Parathyroid adenoma (tissue), 2 donors: ENCODE data around the gene COL4A1.
A peak's percentile ranks its signal among the peaks of the same experiment; 100 is the strongest.

Experiments
- H2AFZ ChIP-seq: fragments of 300-600 bp; sonication (generic); one replicate; pipeline ENCODE4 v1.7.0; 2017; ENCODE audit warnings: antibody characterized with exemption, mild to moderate bottlenecking
- H3K27ac ChIP-seq: fragments of 300-600 bp; sonication (generic); one replicate; pipeline ENCODE4 v1.7.0; 2017
- H3K27me3 ChIP-seq: fragments of 300-600 bp; sonication (generic); one replicate; pipeline ENCODE4 v1.7.0; 2017; ENCODE audit warnings: low read length; ENCODE audit not compliant: control insufficient read depth, insufficient read depth
- H3K36me3 ChIP-seq: fragments of 300-600 bp; sonication (generic); one replicate; pipeline ENCODE4 v1.7.0; 2017; ENCODE audit warnings: low read length; ENCODE audit not compliant: control insufficient read depth, insufficient read depth
- H3K4me1 ChIP-seq: fragments of 300-600 bp; sonication (generic); one replicate; pipeline ENCODE4 v1.7.0; 2017; ENCODE audit warnings: control low read depth
- H3K4me2 ChIP-seq: fragments of 300-600 bp; sonication (generic); one replicate; pipeline ENCODE4 v1.7.0; 2017; ENCODE audit warnings: low read length
- H3K4me3 ChIP-seq: fragments of 300-600 bp; sonication (generic); one replicate; pipeline ENCODE4 v1.7.0; 2017; ENCODE audit warnings: low read depth, low read length
- H3K79me2 ChIP-seq: fragments of 300-600 bp; sonication (generic); one replicate; pipeline ENCODE4 v1.7.0; 2017; ENCODE audit warnings: control low read depth
- H3K9ac ChIP-seq: fragments of 300-600 bp; sonication (generic); one replicate; pipeline ENCODE4 v1.7.0; 2017; ENCODE audit warnings: mild to moderate bottlenecking
- H3K9me3 ChIP-seq: fragments of 300-600 bp; sonication (generic); one replicate; pipeline ENCODE4 v1.7.0; 2017; ENCODE audit warnings: low read length; ENCODE audit not compliant: control insufficient read depth
- TF ChIP-seq, protein P1 (sequence below): fragments of 300-600 bp; sonication (generic); IDR thresholded peaks from one replicate; pipeline ENCODE4 v1.7.0; 2017; ENCODE audit warnings: antibody characterized with exemption, mild to moderate bottlenecking
- donor health status: primary hyperparathyroidism.

COL4A1 gene

DNA sequence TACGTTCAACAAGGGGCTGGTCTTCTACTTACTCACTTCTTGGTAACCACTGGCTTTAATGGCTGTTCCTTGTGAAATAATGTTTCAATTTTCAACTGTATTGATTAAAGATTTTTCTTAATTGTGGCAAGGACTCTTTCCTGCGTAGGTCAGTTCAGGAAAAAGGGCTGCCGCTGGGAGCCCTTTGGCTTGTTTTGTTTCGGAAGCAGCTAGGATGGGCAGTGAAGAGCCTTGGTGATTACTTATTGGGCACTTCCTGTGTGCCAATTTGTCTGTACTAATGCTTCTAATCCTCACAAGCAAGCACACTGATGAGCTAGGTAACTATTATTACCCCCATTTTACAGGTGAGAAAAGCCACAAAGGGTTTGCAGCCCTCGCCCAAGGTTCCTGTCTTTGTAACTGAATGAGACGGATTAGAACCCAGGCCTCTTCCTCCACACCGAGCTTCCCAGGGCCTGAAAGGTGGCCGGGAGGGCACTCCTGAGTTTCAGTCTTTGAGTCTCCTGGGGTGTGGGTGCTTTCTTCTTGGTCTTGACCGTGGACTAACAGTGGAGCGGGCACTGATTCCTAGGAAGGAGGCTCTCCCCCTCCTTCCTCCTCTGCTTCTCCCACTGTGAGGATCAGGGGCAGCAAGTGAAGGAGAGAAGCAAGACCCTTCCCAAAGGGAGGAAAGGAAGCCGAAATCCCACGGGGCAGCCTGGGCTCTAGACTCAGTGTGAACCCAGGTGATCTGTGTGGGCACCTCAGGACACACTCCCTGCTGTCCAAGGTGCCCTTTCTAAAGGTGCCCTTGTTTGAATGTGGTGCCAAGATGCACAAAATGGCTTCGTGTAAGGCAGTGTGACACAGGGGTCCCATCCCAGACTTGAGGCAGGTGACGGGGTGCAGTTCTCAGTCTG, 3.8 kb upstream of the COL4A1 start:
- H3K27me3 ChIP-seq: peaks cover 2% of the 10 kb centered on the region
- no peak overlapping the region for H3K4me2 ChIP-seq
- H3K9me3 ChIP-seq: no peaks in the 10 kb centered on the region
- H3K27ac ChIP-seq: peak overlapping the region; percentile 24
- no peaks in the 10 kb centered on the region for H3K4me1 ChIP-seq
- H2AFZ ChIP-seq: no peak overlapping the region
- no peaks in the 10 kb centered on the region for H3K79me2 ChIP-seq
- H3K9ac ChIP-seq: no peak overlapping the region
- no peaks in the 10 kb centered on the region for H3K36me3 ChIP-seq
- no peak overlapping the region for H3K4me3 ChIP-seq
- TF ChIP-seq, protein P1, sequence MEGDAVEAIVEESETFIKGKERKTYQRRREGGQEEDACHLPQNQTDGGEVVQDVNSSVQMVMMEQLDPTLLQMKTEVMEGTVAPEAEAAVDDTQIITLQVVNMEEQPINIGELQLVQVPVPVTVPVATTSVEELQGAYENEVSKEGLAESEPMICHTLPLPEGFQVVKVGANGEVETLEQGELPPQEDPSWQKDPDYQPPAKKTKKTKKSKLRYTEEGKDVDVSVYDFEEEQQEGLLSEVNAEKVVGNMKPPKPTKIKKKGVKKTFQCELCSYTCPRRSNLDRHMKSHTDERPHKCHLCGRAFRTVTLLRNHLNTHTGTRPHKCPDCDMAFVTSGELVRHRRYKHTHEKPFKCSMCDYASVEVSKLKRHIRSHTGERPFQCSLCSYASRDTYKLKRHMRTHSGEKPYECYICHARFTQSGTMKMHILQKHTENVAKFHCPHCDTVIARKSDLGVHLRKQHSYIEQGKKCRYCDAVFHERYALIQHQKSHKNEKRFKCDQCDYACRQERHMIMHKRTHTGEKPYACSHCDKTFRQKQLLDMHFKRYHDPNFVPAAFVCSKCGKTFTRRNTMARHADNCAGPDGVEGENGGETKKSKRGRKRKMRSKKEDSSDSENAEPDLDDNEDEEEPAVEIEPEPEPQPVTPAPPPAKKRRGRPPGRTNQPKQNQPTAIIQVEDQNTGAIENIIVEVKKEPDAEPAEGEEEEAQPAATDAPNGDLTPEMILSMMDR: no peak

DNA sequence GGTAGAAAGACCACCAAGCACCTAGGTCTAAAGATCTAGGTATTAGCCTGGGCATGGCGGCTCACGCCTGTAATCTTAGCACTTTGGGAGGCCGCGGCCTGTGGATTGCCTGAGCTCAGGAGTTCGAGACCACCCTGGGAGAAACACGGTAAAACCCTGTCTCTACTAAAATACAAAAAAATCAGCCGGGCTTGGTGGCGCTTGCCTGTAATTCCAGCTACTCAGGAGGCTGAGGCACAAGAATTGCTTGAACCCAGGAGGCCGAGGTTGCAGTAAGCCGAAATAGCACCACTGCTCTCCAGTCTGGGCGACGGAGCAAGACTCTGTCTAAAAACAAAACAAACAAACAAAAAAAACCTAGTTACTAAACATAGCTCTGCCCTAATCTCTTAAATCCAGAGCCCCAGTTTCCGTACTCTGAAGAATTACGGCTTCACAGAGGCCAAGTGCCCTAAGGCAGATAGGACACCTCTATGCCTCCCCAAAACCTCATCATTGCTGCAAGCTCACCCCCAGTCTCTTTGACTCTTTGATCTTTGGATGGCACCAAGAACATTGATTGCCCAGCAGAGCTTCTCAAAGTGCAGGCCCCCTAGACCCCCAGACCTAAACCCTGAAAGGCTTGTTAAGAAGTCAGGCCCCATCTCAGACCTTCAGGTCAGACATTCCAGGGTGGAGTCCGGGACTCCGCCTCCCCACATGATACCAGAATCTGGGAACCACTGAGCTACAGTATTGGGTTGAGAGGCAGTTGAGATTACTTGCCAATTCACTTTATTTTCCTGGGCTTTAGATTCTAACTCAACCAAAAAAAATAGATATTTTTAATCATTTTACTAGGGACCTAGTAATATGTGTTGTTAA, 2.9 kb upstream of the COL4A1 start:
- TF ChIP-seq, protein P1: no peak
- Histone ChIP-seq H2AFZ (no peak overlapping the region), H3K27ac (peak overlapping the region; percentile 15), H3K36me3 (no peaks in the 10 kb centered on the region), H3K27me3 (peaks cover 2% of the 10 kb centered on the region), H3K9ac (no peak overlapping the region), H3K4me3 (no peak overlapping the region), H3K9me3 (no peaks in the 10 kb centered on the region), H3K79me2 (no peaks in the 10 kb centered on the region), H3K4me2 (no peak overlapping the region), H3K4me1 (no peaks in the 10 kb centered on the region)

DNA sequence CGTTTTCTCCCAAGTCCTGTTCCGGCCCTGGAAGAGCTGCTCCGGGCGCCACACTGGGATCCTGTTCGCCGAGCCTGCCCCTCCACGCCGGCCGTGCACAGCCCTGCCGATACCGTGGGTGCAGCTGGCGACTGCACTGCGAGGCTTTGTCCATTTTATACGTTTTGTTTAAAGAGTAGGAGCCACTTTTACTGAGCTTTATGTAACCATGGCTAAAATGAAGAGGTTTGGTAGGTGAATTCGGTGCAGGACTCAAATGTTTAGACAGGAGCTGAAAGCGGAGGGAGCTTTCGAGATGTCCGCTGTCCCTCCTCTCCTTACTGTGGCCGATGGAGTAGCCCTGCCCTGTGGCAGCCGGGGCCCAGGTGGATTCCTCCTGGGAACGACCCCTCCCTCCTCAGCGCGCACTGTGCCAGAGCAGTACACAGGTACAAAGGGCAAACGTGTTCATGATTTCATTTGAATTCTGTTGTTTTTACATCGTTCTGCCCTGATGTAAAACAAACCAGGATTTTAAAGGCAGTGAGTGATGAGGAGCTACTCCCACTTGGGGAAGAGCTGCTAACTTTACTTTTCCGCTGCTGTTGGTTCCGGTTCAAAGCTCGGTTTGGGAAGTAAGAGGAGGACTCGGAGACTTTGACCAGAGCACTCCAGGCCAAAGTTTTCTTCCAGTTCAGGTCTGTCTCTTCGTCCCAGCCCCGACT, 1.9 kb upstream of the COL4A1 start:
- Histone ChIP-seq H3K4me1 (no peaks in the 10 kb centered on the region), H3K9me3 (no peaks in the 10 kb centered on the region), H2AFZ (no peak overlapping the region), H3K27ac (peak overlapping the region; percentile 60), H3K27me3 (peaks cover 2% of the 10 kb centered on the region), H3K79me2 (no peaks in the 10 kb centered on the region), H3K9ac (no peak overlapping the region), H3K36me3 (no peaks in the 10 kb centered on the region), H3K4me3 (peak overlapping the region; percentile 49), H3K4me2 (peak overlapping the region; percentile 80)
- TF ChIP-seq, protein P1: no peak

DNA sequence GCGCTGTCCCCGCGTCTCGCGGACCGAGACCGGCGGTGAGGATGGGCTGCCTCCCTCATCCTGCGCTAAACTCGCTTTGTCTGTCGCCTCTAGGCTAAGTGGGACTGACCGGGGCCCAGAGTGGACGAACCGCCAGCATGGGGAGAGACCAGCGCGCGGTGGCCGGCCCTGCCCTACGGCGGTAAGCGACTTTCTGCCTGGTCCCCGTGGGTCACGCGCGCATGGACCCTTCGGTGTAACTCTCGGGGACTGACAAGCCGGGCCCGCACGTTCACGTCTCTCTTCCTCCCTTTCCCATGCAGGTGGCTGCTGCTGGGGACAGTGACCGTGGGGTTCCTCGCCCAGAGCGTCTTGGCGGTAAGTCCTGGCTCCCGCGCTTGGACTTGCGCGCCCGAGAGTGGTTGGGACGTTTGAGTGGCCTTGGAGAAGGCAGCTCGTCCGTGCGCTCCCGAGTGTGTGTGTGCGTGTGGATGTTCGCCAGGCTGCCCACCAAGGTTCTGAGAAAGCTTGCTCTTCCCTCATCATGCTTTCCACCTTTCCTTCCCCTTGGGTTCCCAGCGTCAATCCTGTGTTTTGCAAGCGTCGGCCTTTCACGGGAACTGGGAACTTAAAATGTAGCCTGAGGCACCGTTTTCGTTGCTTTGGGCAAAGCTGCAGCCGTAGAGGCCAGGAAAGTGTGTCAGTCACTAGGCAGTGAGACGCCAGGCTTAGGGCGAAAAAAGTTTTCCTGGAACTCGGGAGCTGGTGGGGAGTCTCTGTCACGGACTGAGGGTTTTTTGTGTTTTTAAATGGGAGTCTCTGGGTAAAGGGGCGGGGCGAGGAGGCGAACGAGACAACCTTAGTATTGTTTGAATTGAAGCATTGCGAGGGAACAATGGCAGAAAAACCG, 1.1 kb upstream of the COL4A1 start:
- peaks cover 2% of the 10 kb centered on the region for H3K27me3 ChIP-seq
- H2AFZ ChIP-seq: no peak overlapping the region
- no peaks in the 10 kb centered on the region for H3K9me3 ChIP-seq
- no peak overlapping the region for H3K9ac ChIP-seq
- H3K27ac ChIP-seq: peak overlapping the region; percentile 60
- H3K79me2 ChIP-seq: no peaks in the 10 kb centered on the region
- H3K4me2 ChIP-seq: peak overlapping the region; percentile 80
- TF ChIP-seq, protein P1: no peak
- H3K36me3 ChIP-seq: no peaks in the 10 kb centered on the region
- peak overlapping the region; percentile 49 for H3K4me3 ChIP-seq
- H3K4me1 ChIP-seq: no peaks in the 10 kb centered on the region
